GM10248 (cell line): ENCODE measurements around the gene TIMM50.

ENCODE experiments used
- CTCF ChIA-PET: fragments of 300-600 bp; sonication (Branson Sonifier 250); formaldehyde crosslinking; extraction: SDS; loops from one replicate; lab custom pipeline; 2021; ENCODE audit warnings: antibody characterized with exemption; lab: Yijun Ruan, JAX
- POLR2A ChIA-PET: fragments of 350-650 bp; sonication (Branson Sonifier 250); formaldehyde crosslinking; extraction: SDS; loops from one replicate; lab custom pipeline; 2020; ENCODE audit warnings: antibody characterized with exemption; lab: Yijun Ruan, JAX
- DNase-seq: peaks from one replicate; pipeline ENCODE4 v3.0.0; 2012; ENCODE audit errors: extremely low spot score
- TF ChIP-seq, protein P1 (sequence below): IDR thresholded peaks from 2 replicates; pipeline ENCODE4 v1.5.1; 2012; ENCODE audit warnings: mild to moderate bottlenecking, low read depth; ENCODE audit errors: extremely low read depth, missing control alignments, control extremely low read depth

The TIMM50 gene

DNA sequence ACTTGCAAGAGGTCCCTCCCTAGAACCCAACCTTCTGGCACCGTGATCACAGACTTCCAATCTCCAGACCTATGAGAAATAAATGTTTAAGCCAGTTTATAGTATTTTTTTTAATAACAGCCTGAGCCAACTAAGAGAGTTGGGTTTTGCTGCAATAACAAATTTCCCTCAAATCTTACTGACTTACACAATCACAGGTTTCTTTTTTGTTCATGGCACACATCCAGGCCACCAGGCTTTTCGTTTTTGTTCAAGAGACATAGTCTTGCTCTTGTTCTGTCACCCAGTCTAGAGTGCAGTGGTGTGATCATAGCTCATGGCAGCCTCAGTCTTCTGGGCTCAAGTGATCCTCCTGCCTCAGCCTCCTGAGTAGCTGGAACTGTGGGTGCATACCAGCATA, 32.4 kb downstream of the TIMM50 start:
- no peak for DNase-seq
- TF ChIP-seq, protein P1, sequence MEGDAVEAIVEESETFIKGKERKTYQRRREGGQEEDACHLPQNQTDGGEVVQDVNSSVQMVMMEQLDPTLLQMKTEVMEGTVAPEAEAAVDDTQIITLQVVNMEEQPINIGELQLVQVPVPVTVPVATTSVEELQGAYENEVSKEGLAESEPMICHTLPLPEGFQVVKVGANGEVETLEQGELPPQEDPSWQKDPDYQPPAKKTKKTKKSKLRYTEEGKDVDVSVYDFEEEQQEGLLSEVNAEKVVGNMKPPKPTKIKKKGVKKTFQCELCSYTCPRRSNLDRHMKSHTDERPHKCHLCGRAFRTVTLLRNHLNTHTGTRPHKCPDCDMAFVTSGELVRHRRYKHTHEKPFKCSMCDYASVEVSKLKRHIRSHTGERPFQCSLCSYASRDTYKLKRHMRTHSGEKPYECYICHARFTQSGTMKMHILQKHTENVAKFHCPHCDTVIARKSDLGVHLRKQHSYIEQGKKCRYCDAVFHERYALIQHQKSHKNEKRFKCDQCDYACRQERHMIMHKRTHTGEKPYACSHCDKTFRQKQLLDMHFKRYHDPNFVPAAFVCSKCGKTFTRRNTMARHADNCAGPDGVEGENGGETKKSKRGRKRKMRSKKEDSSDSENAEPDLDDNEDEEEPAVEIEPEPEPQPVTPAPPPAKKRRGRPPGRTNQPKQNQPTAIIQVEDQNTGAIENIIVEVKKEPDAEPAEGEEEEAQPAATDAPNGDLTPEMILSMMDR = no peak
- ChIA-PET CTCF (interaction anchor here (1.4 to 3.5 kb wide), 3 partner anchors 10 to 20 kb away, joined by 3 to 24 read pairs (median 10); partner anchors contain the start of gene EID2B), POLR2A (interaction anchor here (0.7 kb wide), 1 partner anchor 122 kb away, joined by 6 read pairs; the partner anchor contains the start of genes MED29 and PAF1)

DNA sequence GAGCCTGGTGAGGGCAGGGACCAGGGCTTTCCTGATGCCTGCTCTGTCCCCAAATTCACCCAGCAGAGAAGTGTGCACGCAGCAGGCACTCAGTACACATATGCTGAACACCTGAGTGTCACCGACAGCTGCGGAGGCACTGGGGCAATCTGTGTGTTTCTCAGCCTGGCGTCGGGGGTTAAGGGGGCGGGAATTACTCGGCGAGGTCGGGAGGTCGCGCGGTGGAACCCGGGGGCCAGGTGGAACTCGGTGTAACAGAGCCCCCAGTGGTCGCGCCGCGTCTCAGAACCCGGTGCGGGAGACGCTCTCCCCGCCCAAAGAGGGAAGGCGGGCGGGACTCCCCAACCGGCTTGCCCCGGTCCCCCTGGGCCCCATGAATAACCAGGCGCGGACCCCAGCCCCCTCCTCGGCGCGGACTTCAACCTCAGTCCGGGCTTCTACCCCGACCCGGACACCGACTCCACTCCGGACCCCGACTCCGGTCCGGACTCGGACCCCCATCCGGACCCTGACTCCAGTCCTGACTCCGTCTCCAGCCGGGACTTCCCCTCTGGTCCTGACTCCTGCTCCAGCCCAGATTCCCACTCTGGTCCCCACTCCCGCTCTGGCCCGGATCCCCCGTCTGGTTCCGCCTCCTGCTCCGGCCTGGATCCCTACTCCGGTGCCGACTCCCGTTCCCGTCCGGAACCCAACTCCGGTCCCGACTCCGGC, 34.4 kb downstream of the TIMM50 start, which contains the start of gene SELENOV:
Gene SELENOV, plus strand, starts transcription at position 300 of the 711 bp plus-strand sequence. Its CDS starts 74 bp downstream, at position 374.
- DNase-seq = no peak
- ChIA-PET CTCF (interaction anchor here (1.2 to 3.5 kb wide), 2 partner anchors 12 to 18 kb away, joined by 6 to 24 read pairs (median 18); partner anchors contain the start of gene EID2B), POLR2A (interaction anchor here (0.5 kb wide), 1 partner anchor 308 kb away, joined by 9 read pairs; no protein-coding TSS in a partner anchor)
- TF ChIP-seq, protein P1 = no peak

DNA sequence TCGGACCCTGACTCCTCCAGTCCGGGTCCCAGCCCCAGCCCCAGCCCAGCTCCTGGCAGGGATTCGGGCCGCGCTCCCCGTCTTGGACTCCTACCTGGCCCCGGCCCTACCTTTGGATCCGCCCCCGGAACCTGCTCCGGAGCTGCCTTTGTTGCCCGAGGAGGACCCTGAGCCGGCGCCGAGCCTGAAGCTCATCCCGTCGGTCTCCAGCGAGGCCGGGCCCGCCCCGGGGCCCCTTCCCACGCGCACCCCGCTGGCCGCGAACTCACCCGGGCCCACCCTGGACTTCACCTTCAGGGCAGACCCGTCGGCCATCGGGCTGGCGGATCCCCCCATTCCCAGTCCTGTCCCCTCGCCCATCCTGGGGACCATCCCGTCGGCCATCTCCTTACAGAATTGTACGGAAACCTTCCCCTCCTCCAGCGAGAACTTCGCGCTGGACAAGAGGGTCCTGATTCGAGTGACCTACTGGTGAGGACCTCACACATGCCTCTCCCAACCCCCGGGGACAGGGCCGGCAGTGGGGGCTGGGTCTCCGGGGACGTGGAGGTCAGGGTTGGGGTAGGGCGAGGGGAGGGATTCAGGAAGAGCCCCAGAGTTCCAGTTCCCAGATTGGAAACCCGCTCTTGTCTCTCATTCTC, 35.0 kb downstream of the TIMM50 start:
- TF ChIP-seq, protein P1 = no peak
- POLR2A ChIA-PET = interaction anchor here (0.5 kb wide), 1 partner anchor 307 kb away, joined by 9 read pairs; no protein-coding TSS in a partner anchor
- CTCF ChIA-PET = interaction anchor here (1.2 to 3.1 kb wide), 3 partner anchors 13 to 405 kb away, joined by 5 to 18 read pairs (median 6); partner anchors contain the start of gene EID2B
- no peak for DNase-seq

DNA sequence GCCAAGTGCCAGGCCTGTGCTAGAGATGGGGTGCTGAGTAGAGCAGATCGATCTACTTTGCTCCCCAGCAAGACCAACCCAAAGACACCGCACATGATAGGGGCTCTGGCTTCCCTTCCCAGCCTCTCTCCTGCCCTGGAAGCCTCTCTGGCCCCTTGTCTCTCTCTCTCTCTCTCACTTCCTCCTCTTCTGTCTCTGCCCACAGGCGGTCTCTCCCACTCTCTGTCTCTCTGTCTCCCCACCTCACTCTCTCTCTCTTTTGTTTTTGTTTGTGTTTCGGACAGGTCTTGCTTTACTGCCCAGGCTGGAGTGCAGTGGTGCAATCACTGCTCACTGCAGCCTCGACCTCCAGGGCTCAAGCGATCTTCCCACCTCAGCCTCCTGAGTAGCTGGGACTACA, 35.6 kb downstream of the TIMM50 start:
- no peak for DNase-seq
- ChIA-PET CTCF (interaction anchor here (1.5 to 3.1 kb wide), 2 partner anchors 17 to 406 kb away, joined by 5 to 18 read pairs; partner anchors contain the start of gene EID2B), POLR2A (no interaction called here)

DNA sequence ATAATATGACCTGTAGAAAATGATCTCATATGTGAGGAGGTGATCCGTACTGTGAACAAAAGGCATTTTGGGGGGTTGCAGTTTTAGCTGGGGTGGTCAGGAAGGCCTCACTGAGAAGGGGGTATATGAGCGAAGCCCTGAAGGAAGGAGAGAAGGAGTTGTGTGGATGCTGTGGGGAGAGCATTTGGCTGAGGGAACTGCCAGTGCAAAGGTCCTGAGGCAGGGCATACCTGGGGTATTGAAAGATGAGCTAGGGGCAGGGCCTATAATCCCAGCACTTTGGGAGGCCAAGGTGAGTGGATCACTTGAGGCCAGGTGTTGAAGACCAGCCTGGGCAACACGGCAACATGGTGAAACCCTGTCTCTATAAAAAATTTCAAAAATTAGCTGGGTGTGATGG, 36.8 kb downstream of the TIMM50 start:
- CTCF ChIA-PET = interaction anchor here (1.0 to 3.8 kb wide), 2 partner anchors 8 to 15 kb away, joined by 3 to 15 read pairs; partner anchors contain the start of gene EID2B
- POLR2A ChIA-PET = no interaction called here
- TF ChIP-seq, protein P1 = no peak
- DNase-seq = no peak

More for the DNA sequence above, 35.6 kb downstream of the TIMM50 start:
- TF ChIP-seq, protein P1 = no peak

DNA sequence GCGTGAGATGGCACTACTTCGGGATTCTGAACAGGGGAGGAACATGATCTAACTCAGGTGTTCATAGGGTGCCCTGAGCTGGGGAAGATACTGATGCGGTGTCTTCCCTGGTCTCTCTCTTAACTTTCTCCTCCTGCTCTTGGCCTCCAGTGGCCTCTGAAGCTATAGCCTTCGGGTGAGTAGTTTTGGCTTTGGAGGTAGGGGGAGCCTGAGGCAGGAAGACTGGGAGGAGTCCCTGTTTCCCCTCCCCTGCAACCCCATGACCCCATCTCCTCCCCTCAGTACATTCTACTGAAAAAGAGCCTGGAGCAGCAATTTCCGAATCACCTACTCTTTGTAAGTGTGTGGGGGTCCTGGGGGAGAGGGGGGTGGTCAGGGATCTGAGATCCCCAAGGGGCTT, 37.8 kb downstream of the TIMM50 start:
- DNase-seq = no peak
- POLR2A ChIA-PET = no interaction called here
- CTCF ChIA-PET = interaction anchor here (1.1 to 3.8 kb wide), 4 partner anchors 14 to 21 kb away, joined by 3 to 15 read pairs (median 6); partner anchors contain the start of gene EID2B
- TF ChIP-seq, protein P1 = no peak
